ENCODE measurements around the gene SPEF2. TPM values are rescaled to one million over a fixed set of nuclear protein-coding genes. Genes with fewer than 3 reads are reported as not detected.

The SPEF2 gene
- polyA plus RNA-seq, 2 of the 4 experiments (the other 2 are of a cell fraction) = 2.2 to 8.7 TPM

DNA sequence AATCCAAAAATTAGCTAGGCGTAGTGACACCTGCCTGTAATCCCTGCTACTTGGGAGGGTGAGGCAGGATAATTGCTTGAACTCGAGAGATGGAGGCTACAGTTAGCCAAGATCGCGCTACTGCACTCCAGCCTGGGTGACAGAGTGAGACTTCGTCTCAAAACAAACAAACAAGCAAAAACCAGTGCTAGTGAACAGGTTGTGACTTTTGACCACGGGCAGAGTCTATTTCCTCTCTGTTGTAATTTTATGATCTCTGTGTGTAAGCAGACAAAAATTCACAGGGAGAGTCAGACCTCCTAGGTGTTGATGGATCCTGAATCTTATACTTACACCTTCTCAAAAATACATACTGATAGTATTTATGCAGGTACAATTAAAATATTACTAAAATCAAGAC is 65.8 kb downstream of the SPEF2 start:
- CTCF ChIA-PET = interaction anchor here (1.5 kb wide), 1 partner anchor 45 kb away, joined by 3 read pairs; no protein-coding TSS in a partner anchor
- POLR2A ChIA-PET = no interaction called here

DNA sequence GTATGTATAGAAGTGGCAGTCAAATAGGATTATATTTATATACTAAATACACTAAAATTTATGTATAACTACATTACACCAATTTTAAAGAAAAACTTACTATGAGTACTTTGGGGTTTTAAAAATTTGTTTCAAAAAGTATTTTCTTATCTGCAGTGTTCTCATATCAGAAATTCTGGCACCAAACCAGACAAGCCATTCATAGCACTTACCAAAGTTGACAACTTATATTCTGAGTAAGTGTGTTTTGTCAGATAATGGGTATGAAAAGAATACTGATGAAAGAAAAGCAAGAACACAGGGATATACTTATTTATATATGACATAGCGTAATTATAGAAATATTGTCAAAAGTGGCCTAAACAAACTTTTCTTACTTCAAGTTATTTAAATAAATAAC is 67.5 kb downstream of the SPEF2 start:
- ATAC-seq = no peak
- FAIRE-seq = no peak
- CTCF ChIA-PET = interaction anchor here (1.5 kb wide), 1 partner anchor 43 kb away, joined by 3 read pairs; no protein-coding TSS in a partner anchor
- Histone ChIP-seq H3K27ac (no peak overlapping the region), H3K4me3 (no peak overlapping the region), H3K4me1 (no peaks in the 10 kb centered on the region), H3K4me2 (no peak overlapping the region), H3K9me3 (no peaks in the 10 kb centered on the region)
- WGBS (ENCODE audit: missing lambda C conversion rate) = 92% methylated on average over 1 of the region's 1 CpG
- no peak for TF ChIP-seq KDM1A (IDR thresholded peaks at IDR 0.05; ENCODE audit: low read depth)
- TF ChIP-seq TP53 (CRISPR knock-in tag; IDR thresholded peaks at IDR 0.05) = no peak
- no peak for TF ChIP-seq CBX8 (IDR thresholded peaks at IDR 0.05)
- no peak for TF ChIP-seq RFX5 (IDR thresholded peaks at IDR 0.05)
- TF ChIP-seq FOXS1 (CRISPR knock-in tag; IDR thresholded peaks at IDR 0.05) = no peak
- no peak for TF ChIP-seq CHD2 (IDR thresholded peaks at IDR 0.05; ENCODE audit: low read length, partially characterized antibody)
- TF ChIP-seq JUNB (IDR thresholded peaks at IDR 0.05) = no peak
- TF ChIP-seq PHF8 (IDR thresholded peaks at IDR 0.05; ENCODE audit: borderline replicate concordance, low read depth) = no peak
- no peak for TF ChIP-seq TFCP2L1 (CRISPR knock-in tag; IDR thresholded peaks at IDR 0.05)
- TF ChIP-seq, protein P1, sequence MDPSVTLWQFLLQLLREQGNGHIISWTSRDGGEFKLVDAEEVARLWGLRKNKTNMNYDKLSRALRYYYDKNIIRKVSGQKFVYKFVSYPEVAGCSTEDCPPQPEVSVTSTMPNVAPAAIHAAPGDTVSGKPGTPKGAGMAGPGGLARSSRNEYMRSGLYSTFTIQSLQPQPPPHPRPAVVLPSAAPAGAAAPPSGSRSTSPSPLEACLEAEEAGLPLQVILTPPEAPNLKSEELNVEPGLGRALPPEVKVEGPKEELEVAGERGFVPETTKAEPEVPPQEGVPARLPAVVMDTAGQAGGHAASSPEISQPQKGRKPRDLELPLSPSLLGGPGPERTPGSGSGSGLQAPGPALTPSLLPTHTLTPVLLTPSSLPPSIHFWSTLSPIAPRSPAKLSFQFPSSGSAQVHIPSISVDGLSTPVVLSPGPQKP (IDR thresholded peaks at IDR 0.05; ENCODE audit: low read depth, low read length) = no peak
- TF ChIP-seq, protein P2, sequence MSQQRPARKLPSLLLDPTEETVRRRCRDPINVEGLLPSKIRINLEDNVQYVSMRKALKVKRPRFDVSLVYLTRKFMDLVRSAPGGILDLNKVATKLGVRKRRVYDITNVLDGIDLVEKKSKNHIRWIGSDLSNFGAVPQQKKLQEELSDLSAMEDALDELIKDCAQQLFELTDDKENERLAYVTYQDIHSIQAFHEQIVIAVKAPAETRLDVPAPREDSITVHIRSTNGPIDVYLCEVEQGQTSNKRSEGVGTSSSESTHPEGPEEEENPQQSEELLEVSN (IDR thresholded peaks at IDR 0.05; ENCODE audit: borderline replicate concordance, low read depth) = no peak
- TF ChIP-seq HDAC2 (IDR thresholded peaks at IDR 0.05) = no peak
- no peak for TF ChIP-seq SREBF2 (IDR thresholded peaks at IDR 0.05)
- TF ChIP-seq SMC3 (IDR thresholded peaks at IDR 0.05) = no peak
- no peak for TF ChIP-seq CHD4 (IDR thresholded peaks at IDR 0.05; ENCODE audit: borderline replicate concordance)
- TF ChIP-seq, protein P3, sequence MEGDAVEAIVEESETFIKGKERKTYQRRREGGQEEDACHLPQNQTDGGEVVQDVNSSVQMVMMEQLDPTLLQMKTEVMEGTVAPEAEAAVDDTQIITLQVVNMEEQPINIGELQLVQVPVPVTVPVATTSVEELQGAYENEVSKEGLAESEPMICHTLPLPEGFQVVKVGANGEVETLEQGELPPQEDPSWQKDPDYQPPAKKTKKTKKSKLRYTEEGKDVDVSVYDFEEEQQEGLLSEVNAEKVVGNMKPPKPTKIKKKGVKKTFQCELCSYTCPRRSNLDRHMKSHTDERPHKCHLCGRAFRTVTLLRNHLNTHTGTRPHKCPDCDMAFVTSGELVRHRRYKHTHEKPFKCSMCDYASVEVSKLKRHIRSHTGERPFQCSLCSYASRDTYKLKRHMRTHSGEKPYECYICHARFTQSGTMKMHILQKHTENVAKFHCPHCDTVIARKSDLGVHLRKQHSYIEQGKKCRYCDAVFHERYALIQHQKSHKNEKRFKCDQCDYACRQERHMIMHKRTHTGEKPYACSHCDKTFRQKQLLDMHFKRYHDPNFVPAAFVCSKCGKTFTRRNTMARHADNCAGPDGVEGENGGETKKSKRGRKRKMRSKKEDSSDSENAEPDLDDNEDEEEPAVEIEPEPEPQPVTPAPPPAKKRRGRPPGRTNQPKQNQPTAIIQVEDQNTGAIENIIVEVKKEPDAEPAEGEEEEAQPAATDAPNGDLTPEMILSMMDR (IDR thresholded peaks at IDR 0.05) = no peak
- TF ChIP-seq EHMT2 (IDR thresholded peaks at IDR 0.05; ENCODE audit: low read depth) = no peak
- TF ChIP-seq POLR2A (IDR thresholded peaks at IDR 0.05; ENCODE audit: low read length) = no peak
- TF ChIP-seq, protein P4, sequence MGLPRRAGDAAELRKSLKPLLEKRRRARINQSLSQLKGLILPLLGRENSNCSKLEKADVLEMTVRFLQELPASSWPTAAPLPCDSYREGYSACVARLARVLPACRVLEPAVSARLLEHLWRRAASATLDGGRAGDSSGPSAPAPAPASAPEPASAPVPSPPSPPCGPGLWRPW (IDR thresholded peaks at IDR 0.05) = no peak
- DNase-seq (ENCODE audit: low read depth in 1 of 2, low spot score in 1 of 2) = no peak
- POLR2A ChIA-PET = no interaction called here

More for the DNA sequence above, 65.8 kb downstream of the SPEF2 start:
- no peak overlapping the region for H3K4me2 ChIP-seq
- FAIRE-seq (no peak), ATAC-seq (no peak), DNase-seq (ENCODE audit: low read depth in 1 of 2, low spot score in 1 of 2) (no peak)
- WGBS (ENCODE audit: missing lambda C conversion rate) = 73% methylated on average over 6 of the region's 6 CpGs
- H3K4me1 ChIP-seq = no peaks in the 10 kb centered on the region
- no peaks in the 10 kb centered on the region for H3K9me3 ChIP-seq
- no peak overlapping the region for H3K4me3 ChIP-seq
- H3K27ac ChIP-seq = no peak overlapping the region
- TF ChIP-seq CBX8 (IDR thresholded peaks at IDR 0.05) = no peak
- no peak for TF ChIP-seq KDM5A (IDR thresholded peaks at IDR 0.05)

DNA sequence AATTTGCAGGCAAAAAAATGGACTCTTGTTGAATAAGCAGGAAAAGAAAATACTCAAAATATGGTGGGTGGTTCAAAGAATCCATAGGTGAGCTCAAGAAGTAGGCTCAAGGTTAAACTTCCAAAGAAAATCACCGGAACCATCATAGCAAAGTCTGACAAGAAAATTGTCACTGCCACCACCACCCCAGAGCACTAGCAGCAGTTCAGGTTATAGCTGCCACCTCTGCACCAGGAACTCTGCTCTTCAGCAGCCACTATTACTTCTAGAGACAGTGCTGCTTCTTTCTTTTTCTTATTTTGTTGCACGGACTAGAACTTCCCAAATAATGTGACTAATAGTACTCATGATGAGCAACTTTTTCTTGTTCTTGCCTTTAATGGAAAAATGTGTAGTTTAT is 70.3 kb downstream of the SPEF2 start:
- Histone ChIP-seq H3K4me3 (no peak overlapping the region), H3K4me1 (no peaks in the 10 kb centered on the region), H3K9me3 (no peaks in the 10 kb centered on the region), H3K27ac (no peak overlapping the region), H3K4me2 (no peak overlapping the region)
- ATAC-seq = no peak
- WGBS (ENCODE audit: missing lambda C conversion rate) = 51% methylated on average over 2 of the region's 2 CpGs
- POLR2A ChIA-PET = no interaction called here
- CTCF ChIA-PET = no interaction called here
- no peak for DNase-seq (ENCODE audit: low read depth in 1 of 2, low spot score in 1 of 2)
- no peak for FAIRE-seq
- TF ChIP-seq CHD4 (IDR thresholded peaks at IDR 0.05; ENCODE audit: borderline replicate concordance) (no peak), GATA3 (IDR thresholded peaks at IDR 0.05; ENCODE audit: borderline replicate concordance) (no peak), NFE2L2 (conservative IDR thresholded peaks at IDR 0.05; ENCODE audit: low read length) (no peak), EHF (CRISPR knock-in tag; IDR thresholded peaks at IDR 0.05) (no peak), MAFK (IDR thresholded peaks at IDR 0.05; ENCODE audit: partially characterized antibody) (no peak), HOXB13 (CRISPR knock-in tag; IDR thresholded peaks at IDR 0.05; ENCODE audit: low read depth) (no peak), ZC3H11A (IDR thresholded peaks at IDR 0.05) (no peak), CHD2 (IDR thresholded peaks at IDR 0.05; ENCODE audit: low read length, partially characterized antibody) (no peak), BHLHE40 (IDR thresholded peaks at IDR 0.05; ENCODE audit: low read depth, low read length) (no peak), FOSL2 (IDR thresholded peaks at IDR 0.05) (no peak), FOSL2 (CRISPR knock-in tag; IDR thresholded peaks at IDR 0.05) (no peak), NPAS2 (CRISPR knock-in tag; IDR thresholded peaks at IDR 0.05; ENCODE audit: borderline replicate concordance) (no peak)
- TF ChIP-seq, protein P5, sequence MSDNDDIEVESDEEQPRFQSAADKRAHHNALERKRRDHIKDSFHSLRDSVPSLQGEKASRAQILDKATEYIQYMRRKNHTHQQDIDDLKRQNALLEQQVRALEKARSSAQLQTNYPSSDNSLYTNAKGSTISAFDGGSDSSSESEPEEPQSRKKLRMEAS (IDR thresholded peaks at IDR 0.05) = no peak
- TF ChIP-seq, protein P3 (IDR thresholded peaks at IDR 0.05) = no peak

All from A549 (cell line).